ENCODE results near the gene TMEM63A.
"Not testable (repeated sequence)": the region's sequence is repeated elsewhere in the genome, so short reads cannot be mapped to it uniquely, and the experiment has no call there.

GRCh38 chr1:225801146-225801545 lies 81.0 kb downstream of the TMEM63A start:
- not testable (repeated sequence) for TF ChIP-seq CTCF (conservative IDR thresholded peaks at IDR 0.05); EZH2 (IDR thresholded peaks at IDR 0.05; ENCODE audit: low read depth)

Measured in PC-9 (cell line).